ENCODE measurements around the gene SEL1L2.

Gene SEL1L2

DNA sequence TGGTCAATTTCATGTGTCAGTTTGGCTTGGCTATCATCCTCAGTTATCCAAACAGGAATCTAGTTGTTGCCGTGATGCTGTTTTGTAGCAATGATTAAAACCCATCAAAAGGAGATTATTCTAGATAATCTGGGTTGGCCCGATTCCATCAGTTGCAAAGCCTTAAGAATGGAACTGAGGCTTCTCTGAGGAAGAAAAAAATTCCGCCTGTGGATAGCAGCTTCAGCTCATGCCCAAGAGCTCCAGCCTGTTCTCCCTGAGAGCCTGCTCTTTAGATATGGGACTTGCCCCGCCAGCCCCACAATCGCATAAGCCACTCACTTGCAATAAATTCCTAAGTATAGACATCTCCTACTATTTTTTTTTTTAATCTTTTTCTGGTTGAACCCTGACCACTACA is 61.5 kb downstream of the SEL1L2 start:
- no peak for DNase-seq

DNA sequence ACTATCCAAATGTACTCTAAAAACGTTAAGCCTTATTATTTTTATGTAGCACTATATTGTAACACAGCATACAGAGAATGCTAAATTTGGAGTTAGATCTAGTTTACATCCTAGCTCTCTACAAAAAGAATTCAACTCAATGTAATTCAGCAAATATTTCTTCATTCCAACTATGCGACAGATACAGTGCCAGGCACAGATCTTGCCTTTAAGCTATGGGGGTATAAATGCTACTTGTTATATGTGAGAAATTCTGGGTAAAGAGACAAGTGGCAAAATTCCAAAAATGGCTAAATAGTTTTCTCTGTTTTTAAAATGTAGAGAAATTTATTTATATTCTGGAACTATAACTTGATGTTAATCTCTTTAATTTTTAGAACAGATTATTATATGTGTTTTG is 63.2 kb downstream of the SEL1L2 start:
- DNase-seq = no peak

DNA sequence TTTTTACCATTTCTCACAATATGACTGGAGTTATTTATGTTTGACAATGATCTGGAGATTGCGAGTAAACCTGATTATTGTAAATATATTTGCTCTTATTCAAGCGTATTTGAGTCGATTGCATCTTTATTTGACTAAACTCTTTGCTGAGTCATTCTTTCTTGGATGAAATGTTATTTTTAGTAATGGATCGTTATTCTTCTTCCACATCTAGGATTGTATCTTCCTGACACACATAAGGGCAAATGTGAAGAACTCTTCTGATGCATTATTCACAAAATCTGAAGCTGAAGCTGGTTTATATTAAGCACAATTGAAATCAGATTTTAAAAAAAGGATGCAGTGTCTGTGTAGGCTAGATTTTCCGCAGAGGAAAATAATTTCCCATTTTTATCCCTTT is 68.2 kb downstream of the SEL1L2 start:
- DNase-seq = no peak

DNA sequence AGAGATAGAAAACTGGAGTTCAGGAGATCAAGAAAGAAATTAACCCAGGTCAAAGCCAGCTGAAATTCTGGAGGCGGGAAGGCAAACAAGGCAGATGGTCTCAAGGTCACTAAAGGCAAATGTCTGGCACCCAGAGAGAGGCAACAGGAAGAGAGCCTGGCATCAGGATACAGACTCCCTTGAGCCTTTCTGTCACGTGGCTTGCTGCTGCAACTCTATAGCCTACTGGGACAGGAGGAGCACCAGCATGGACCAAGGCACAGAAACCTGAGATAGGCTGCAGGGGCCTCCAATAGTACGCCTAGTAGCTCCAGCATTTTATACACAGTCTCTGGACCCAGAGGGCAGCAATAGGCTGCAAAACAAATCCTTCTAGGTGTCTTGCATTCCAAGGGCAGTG is 75.1 kb downstream of the SEL1L2 start:
- no peak for DNase-seq

DNA sequence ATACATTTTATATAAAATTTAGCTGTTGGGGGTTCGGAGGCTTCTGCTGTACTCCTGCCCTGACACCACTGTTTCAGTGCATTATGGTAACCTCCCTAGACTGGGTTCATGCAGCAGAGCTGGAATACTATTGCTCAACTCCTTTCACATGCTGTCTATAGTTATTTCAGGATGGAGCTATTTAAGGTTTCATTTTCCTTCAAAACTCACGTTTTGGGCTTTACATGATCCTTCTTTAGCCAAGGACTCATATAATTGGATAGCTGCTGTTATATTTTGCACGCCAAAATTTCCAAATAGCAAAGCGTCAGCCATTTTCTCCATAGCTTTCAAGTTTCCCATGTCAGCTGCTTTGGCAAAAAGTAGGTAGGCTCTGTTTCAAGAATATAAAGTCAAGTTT is 76.8 kb downstream of the SEL1L2 start:
- no peak for DNase-seq

DNA sequence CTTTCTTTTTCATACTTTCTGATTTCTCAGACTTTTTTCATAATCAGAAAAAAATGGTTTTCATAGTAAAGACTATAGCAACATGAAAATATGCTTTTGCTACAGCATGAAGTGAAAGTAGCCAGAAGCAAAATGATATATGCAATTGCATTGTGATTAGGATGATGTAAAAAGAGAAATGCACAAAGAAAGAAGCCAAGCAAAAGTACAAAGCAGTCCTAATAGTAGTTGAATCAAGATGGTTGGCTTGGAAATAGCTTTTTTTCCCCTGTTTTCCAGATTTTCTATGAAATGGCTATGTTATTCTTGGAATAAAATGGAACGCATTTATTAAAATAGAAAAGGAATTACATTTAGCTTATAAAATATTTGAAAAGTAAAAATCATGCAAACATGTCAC is 77.3 kb downstream of the SEL1L2 start:
- no peak for DNase-seq

DNA sequence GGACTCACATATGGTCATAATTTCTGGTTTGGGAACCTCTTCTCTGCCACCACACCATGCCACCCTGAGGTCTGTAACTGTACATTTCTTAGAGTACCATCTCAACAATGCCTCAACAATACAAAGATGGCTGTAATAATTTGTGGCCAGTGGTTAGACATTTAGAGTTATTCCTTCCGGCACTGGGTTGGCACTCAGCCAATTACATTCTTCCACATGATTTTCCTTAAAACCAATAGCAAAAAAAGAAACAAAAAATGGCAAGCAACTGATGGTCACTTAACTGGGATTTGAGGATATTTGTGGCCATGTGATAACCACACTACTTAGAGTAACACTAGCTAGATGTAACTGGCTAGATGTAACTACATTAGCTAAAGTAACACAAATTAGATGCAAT is 79.9 kb downstream of the SEL1L2 start:
- no peak for DNase-seq

DNA sequence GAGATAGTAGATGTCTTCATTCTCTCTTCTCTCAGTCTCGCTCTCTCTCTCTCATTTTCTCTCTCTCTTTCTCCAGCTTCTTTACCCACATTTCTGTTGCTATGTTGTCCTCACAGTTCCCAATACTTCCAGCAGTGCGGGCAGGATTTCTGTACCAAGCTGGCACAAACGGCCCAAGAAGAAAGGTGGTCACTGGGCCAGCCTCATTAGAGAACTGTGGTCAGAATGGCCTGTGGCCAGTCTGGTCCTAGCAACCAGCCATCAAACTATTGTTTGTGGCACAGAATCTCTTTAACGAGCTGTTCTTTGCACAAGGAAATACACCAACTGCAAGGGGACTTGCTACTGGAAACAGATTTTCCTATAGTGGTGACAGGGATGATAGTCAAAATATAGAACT is 81.3 kb downstream of the SEL1L2 start:
- DNase-seq = no peak

DNA sequence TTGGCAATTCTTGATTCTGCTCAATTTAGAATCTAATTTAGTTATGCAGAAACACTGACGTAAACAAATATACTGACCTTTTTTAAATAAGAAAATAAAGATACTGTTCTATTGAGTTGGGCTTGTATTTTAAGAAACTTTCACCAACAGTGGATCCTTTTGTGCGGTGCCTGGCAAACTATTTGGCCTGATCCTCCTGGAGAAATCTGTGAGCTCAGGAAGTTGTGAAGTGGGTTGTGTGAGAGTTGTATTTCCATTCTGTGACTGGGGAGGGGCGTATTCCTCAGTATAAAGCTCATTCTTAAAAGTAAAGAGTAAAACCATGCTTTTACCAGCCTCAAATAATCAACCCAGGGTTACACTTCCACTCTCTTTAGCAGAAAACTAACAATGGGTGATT is 85.6 kb downstream of the SEL1L2 start:
- DNase-seq = no peak

DNA sequence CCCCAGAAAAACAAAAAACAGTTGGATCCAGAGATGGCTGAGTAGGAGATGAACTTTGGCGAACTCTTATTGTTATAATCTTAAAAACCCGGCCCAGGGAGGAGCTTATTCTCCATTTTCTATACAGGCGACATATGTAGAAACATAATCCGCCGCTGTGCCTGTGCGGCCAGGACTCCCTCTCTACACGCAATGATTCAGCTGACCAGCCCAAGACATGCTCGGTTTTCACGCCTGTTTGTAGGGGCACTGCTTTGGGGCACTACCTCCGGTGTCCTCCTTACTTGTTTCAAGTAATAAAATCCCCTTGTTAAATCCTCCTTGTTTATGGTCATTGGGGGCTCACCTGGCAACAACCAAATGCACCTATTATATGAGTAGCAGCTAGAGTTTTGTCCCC is 89.9 kb downstream of the SEL1L2 start:
- no peak for DNase-seq

DNA sequence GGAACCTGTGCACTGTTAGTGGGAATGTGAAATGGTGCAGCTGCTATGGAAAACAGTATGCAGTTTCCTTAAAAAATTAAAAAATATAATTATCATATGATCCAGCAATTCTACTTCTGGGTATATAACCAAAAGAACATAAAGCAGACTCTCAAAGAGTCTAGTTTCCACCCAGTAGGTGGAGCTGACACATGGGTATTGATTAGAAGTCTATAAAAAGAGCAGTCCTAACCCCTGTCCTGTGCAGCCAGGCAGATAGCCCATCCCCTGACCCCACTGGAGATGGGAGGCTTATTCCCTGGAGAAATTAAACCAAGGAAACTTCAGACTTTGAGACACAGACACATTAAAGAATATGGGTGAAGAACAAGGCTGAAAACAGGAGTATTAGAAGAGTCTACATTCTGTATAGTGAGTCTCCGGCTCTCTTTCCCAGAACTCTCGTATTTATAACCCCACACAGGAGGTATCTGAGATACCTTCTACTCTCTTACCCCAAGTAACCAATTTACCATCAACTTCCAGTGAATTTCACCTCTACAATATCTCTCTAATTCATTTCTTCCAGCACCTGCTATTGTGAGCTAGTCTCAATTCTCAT is 92.3 kb downstream of the SEL1L2 start:
- DNase-seq = no peak

DNA sequence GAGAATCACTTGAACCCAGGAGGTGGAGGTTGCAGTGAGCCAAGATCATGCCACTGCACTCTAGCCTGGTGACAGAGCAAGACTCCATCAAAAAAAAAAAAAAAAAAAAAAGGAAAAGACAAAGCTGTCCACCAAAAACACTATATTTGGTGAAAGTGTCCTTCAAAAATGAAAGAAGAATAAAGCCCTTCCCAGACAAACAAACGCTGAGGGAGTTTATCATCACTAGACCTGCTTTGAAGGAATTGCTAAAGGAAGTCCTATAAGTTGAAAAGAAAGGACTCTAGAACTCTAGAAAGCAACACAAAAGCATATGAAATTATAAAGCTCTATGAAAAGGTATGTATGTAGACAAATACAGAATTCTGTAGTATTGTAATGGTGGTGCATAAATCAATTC is 98.8 kb downstream of the SEL1L2 start:
- DNase-seq = no peak

DNA sequence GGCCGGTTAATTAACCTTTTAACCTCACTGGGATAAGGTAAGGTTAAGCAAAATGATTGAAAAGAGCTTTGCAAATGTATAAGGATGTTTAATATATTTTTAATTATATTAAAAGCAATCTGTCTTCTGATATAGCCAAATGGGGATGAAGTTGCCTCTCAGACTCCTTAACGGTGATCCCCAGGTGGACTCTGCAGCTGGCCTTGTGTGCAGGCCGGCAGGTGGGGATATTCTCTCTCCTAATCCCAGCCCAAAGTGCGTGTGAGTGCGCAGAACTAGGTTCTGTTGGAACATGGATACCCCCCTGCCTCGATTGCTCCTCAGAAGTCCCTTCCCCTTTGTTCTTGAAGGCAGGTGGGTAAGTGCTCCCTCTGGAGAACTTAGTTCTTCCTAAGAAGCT is 105.6 kb downstream of the SEL1L2 start:
- no peak for DNase-seq

DNA sequence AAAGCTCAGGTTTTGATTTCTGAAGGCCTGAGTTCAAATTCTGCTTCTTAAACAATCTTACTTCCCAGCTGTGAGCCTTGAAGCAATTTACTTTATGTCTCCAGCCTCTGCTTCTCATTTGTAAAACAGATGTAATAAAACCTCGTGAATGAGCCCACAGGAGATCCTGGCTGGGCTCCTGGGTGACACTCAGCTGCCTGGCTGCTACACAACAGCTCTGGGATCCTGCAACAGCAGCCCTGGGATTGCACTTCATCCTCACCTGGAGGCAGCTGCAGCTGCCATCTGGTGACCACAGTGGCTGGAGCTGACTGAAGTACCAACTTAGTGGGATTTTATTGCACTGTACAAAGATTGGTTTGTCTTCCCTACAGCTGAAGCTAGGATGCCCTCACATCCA is 107.0 kb downstream of the SEL1L2 start:
- DNase-seq = no peak

DNA sequence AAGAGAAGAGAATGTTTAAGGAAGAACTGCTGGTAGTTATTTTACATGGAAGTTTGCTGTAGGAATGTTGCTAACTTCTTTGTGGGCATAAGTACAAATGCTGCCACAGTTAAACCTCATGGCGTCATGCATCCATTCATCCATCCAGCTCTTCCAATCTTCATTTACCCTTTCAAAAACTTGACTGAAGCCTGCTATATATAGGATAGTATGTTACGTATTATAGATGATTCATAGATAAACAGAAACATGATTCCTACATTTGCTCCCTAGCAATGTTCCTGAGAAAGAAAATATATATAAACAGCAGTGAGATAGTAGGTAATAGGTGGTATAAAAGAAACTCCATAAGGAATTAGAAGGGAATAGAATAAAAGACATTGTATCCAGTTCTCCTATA is 111.8 kb downstream of the SEL1L2 start:
- DNase-seq = no peak

DNA sequence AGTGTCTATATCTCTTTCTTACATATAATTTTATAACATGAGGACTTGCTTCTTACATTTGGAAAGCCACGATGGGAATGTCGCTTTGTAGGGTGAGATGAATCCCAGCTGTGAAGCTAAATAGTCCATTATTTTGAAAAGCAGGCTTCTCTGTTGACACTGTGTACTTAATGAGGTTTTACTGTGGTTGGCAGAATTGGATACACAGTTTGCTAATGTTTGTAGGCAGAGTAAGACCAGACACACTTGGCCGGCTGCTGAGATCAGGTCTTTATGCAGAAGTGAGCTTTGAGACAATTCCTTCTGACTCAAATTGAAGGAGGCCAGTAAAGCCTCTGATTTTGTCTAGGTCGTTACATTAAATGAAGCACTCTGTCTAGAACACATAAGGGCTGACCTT is 112.6 kb downstream of the SEL1L2 start:
- DNase-seq = no peak

DNA sequence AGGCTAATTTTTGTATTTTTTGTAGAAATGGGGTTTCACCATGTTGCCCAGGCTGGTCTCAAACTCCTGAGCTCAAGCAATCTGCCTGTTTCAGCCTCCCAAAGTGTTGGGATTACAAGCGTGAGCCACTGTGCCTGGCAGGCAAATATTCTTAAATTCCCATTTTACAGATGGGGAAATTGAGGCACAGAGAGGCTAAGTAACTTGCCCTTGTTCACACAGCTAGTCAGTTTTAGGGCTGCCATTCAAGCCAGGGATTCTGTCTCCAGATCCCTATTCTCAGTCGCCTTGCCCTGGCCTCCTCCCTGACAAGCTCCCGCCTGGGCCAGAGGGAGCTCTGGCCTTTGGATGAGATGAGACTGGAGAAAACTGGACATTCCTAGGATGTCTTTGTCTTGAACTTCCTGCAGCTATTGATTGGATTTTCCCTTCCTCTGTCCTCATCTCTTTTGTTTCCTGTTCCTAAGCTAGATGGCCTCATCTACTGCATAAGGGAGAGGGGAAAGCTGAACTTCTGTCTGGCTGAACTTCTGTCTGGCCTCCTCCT is 115.1 kb downstream of the SEL1L2 start:
- DNase-seq = no peak

DNA sequence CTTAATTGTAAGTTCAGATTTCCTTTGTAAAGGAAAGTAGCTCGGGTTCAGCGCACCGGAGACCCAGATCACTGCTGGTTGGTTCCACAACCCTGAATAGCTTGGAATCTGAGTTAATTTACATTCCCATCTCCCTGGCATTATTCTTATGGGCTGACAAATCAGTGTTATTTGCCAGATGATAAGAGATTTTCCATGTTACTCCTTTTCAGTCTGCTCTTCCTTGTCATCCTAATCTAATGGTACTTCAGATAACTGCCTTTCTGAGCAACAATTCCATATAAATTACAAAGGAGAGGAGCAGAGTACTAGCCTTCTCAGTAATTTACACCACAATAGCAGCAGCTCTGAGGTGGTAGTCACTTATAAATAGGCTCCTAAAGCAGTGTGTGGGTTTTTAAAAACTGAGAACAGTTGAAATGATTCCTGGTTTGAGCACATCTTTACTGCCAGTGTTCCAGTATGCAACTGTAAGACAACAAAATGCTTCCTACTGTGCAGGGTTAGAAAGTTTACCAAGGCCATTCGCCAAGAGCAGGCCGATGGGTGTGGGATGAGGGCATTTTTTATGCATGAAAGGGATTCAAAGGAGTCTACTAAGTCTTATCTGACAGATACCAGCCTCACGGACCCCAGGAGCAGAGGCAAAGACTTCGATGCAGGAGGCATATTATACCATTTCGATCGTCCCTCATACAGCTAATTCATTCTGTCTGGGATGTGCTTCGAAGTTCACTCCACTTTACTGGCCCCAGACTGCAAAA is 115.8 kb downstream of the SEL1L2 start:
- no peak for DNase-seq

DNA sequence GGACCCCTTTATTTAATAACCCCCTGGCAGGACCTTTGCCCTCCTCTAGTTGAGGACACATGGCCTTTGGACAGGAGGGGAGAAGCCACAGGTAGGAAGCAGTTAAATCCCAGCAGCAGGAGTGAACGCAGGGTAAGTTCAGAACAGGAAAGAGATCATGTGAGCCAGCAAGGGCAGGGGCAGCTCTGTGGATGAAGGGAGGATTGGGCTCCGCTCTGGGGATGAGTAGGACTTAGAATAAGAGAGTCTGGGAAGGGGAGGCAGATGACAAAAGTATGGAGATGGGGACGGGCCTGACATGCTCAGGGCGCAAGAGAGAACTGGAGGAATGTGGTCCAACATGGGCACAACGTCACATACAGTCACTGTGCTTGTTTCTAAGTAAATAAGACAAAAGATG is 116.6 kb downstream of the SEL1L2 start:
- DNase-seq = no peak

DNA sequence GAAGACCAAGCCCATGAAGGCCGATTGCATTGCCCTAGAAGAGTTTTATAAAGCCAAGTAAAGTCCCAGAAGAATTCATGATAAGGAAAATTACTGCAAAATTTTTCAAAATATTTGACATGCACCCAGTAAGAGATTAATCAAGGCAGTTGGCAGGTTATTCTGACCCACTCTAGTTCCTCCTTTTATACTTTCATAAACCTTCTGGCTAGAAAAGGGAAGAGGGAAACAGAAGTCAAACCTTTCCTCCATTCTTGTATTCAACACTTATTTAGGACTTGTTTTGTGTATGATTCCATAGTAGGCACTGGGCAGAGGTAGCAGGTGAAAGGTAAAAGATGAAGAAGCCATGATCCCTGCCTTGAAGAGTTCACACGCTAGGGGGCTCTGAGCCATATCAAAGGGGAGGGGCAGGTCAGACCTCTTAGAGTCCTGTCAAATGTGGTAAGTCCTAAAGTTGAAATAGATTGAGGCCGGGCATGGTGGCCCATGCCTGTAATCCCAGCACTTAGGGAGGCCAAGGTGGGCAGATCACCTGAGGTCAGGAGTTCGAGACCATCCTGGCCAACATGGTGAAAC is 120.2 kb downstream of the SEL1L2 start:
- DNase-seq = no peak

DNA sequence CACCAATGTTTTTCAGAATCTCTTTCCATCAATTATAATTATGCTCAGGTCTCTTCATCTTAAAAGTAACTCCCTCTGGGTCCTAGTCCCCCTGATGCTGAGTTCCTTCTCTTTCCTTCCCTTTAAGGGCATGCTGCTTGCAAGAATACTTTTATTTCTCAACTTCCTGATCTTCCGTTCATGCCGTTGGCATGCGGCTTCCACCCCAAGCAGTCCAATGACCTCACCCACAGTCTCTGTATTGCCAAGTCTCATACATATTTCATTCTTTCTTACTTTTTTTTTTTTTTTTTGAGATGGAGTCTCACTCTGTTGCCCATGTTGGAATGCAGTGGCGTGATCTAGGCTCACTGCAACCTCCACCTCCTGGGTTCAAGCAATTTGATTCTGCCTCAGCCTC is 122.1 kb downstream of the SEL1L2 start:
- no peak for DNase-seq

DNA sequence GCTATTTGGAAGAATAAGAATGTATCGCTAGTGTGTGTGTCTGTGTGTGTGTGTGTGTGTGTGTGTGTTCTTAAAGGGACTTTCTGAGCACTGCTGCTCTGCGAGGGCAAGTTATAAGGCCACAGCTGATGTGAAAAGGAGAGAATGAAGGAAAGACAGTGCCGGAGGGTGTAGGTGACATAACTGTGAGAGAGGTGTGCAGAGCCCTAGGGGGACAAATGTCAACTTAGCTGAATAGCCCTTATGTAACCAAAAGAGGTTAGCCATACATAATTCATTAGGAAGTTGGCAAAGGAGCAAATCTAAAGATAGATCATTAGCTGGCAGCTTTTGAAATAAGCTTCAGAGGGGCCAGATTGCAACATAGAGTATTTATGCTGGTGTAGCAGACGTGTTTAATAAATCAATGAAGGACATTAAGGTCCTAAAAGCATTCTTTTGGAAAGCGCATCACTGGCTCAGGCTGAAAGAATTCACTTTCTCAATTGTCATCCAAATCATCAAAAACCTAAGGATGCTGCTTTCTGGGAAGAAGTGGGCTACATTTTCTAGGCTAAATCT is 124.5 kb downstream of the SEL1L2 start:
- no peak for DNase-seq

DNA sequence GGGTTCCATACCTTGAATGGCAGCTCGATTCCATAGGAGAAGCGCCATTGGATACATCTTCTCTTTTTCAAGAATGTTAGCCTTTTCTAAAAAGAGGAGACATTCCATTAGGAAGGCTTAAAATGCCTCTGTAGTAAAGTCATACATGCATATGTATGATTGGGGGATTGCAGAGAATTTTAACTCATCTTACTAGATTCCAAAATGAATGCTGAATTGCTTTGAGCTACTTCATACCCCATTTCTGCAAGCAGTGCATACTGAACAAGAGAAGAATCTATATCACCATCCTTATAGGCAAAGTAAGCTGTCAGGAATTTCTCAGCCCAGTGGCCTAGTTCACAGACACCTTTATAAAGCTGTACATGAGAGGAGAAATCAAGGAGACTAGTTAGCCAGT is 125.3 kb downstream of the SEL1L2 start:
- no peak for DNase-seq

DNA sequence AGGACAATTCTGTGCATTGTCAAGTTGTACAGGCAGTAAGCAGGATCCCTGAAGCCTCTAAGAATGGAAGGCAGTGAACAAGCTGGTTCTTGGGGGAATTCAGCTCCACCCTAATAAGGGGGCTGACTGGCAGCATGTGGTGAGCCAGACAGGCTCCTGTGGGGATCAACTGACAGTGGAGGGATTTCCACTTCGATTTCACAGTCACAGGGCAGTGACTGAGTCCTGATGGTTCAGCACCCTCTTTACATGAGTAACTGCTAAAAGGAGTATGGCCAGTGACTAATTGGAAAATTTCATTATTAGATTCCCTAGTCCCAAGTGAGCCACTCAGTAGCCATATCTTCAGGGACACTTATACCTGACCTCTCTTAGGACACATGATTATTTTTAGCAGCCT is 127.2 kb downstream of the SEL1L2 start:
- DNase-seq = no peak
